GM04503 (cell line): ENCODE results near the gene CACNG6.
A peak's percentile ranks its signal among the peaks of the same experiment; 100 is the strongest.
"Not testable (repeated sequence)": the region's sequence is repeated elsewhere in the genome, so short reads cannot be mapped to it uniquely, and the experiment has no call there.

Experiments used
- DNase-seq: peaks from one replicate; pipeline ENCODE4 v3.0.0-alpha.2; 2012; ENCODE audit warnings: low read depth

Gene CACNG6

GRCh38 chr19:54002495-54003315 lies 11.3 kb downstream of the CACNG6 start:
- DNase-seq, result no peak

DNA sequence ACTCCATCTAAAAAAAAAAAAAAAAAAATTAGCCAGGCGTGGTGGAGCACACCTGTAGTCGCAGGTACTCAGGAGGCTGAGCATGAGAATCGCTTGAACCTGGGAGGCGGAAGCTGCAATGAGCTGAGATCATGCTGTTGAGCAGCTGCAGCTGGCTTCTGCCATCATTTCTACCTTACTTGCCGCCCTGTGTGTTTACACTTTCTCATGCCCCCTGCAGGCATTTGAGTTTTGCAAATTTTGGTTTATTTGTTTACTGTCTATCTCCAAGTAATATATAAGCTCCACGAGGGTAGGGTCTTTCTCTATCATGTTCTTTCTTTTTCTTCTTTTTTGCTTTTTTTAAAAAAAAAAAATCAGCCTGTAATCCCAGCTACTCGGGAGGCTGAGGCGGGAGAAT lies 18.0 kb downstream of the CACNG6 start:
- DNase-seq, result no peak

DNA sequence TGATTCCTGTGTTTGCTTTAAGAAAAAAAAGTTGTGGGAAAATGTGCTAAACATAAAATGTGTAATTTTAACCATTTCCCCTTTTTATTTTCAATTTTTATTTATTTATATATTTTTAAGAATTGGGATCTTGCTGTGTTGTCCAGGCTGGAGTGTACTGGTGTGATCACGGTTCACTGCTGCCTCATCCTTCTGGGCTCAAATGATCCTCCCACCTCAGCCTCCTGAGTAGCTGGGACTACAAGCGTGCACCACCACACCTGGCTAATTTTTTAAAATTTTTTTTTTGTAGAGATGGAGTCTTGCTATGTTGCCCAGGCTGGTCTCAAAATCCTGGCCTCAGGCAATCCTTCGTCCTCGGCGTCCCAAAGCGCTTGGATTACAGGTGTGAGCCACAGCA lies 19.0 kb downstream of the CACNG6 start:
- DNase-seq, result no peak

DNA sequence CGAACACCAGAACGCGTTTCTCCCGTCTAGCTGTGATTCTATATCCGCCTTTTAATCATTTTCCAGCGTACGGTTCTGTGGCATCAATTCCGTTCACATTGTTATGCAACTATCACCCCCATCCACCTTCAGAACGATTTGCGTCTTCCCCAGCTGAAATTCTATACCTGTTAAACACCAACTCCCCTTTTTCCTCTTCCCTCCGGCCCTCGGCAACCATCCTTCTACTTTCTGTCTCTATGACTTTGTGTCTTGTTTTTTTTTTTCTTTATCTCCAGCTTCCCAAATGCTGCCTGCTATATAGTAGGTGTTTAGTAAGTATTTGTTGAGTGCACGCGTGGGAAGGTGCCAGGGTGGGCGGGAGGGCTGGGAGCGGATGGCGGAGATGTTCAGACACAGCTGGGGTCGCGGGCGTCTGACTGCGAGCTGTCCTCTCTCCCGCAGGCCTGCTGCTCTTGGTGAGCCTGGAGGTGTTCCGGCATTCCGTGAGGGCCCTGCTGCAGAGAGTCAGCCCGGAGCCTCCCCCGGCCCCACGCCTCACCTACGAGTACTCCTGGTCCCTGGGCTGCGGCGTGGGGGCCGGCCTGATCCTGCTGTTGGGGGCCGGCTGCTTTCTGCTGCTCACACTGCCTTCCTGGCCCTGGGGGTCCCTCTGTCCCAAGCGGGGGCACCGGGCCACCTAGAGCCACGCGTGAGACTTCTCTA lies 20.2 kb downstream of the CACNG6 start:
- DNase-seq, result no peak

GRCh38 chr19:54013866-54014265 lies 22.4 kb downstream of the CACNG6 start:
- no peak for DNase-seq

- DNase-seq, result no peak
Observed at GRCh38 chr19:54014920-54015560, 23.6 kb downstream of the CACNG6 start.

DNA sequence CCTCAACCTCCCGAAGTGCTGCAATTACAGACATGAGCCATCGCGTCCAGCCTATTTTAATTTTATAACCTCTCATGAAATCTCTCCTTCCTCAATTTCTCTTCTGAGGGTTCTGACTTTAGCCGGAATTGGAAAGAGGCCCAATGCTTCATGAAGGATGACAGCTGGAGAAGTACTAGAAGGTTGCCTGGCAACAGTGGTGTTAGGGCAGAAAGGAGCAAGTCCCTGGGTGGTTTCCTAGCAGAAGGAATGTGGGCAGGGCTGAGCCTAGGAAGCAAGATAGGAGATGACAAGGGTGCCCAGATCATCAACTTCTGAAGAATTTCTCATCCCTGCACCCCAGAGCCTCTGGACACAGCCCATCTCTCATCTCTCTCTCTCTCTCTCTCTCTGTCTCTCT lies 25.8 kb downstream of the CACNG6 start:
- DNase-seq, result no peak

DNA sequence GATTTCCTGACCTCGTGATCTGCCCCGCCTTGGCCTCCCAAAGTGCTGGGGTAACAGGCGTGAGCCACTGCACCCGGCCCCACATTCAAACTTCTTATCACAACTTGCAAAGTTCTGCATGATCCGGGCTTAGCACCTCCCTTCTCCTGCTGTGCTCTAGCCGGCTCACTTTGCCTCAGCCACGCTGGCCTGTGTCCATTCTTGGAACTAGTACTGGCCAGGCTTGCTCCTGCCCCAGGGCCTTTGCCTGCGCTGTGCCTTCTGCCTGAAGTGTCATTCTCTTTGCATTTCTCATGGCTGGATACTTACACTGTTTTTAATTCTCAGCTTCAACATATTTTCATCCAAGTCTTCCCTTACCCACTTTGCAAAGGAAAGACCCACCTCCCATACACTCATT lies 29.9 kb downstream of the CACNG6 start:
- no peak for DNase-seq

DNA sequence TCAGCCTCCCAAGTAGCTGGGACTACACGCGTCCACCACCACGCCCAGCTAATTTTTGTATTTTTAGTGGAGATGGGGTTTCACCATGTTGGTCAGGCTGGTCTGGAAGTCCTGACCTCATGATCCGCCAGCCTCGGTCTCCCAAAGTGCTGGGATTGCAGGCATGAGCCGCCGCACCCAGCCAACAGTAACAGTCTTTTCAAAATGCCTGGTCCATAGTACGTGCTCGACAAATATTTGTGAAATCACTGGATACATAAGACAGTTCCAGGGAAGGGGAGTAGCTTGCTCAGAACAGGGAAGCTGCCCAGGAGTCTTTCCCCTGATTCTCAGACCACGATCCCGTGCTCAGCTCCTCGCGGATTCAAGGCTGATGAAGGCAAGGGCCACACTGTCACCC lies 30.5 kb downstream of the CACNG6 start:
- no peak for DNase-seq

GRCh38 chr19:54023191-54023590 lies 31.8 kb downstream of the CACNG6 start:
- DNase-seq, result no peak

- DNase-seq, result no peak
Observed at GRCh38 chr19:54024660-54025059, 33.2 kb downstream of the CACNG6 start.

GRCh38 chr19:54026656-54027055 lies 35.2 kb downstream of the CACNG6 start:
- DNase-seq, result no peak

DNA sequence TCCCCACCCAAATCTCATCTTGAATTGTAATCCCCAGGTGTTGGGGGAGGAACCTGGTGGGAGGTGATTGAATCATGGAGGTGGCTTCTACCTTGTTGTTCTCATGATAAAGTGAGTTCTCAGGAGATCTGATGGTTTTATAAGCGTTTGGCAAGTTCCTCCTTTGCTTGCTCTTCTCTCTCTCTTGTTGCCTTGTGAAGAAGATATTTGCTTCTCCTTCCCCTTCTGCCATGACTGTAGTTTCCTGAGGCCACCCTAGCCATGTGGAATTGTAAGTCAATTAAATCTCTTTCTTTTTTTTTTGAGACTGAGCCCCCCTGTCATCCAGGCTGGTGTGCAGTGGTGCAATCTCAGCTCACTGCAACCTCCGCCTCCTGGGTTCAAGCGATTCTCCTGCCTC lies 37.9 kb downstream of the CACNG6 start:
- DNase-seq, result no peak

GRCh38 chr19:54029930-54030490 lies 38.6 kb downstream of the CACNG6 start:
- no peak for DNase-seq

GRCh38 chr19:54030895-54031586 lies 39.6 kb downstream of the CACNG6 start:
- DNase-seq, result no peak

DNA sequence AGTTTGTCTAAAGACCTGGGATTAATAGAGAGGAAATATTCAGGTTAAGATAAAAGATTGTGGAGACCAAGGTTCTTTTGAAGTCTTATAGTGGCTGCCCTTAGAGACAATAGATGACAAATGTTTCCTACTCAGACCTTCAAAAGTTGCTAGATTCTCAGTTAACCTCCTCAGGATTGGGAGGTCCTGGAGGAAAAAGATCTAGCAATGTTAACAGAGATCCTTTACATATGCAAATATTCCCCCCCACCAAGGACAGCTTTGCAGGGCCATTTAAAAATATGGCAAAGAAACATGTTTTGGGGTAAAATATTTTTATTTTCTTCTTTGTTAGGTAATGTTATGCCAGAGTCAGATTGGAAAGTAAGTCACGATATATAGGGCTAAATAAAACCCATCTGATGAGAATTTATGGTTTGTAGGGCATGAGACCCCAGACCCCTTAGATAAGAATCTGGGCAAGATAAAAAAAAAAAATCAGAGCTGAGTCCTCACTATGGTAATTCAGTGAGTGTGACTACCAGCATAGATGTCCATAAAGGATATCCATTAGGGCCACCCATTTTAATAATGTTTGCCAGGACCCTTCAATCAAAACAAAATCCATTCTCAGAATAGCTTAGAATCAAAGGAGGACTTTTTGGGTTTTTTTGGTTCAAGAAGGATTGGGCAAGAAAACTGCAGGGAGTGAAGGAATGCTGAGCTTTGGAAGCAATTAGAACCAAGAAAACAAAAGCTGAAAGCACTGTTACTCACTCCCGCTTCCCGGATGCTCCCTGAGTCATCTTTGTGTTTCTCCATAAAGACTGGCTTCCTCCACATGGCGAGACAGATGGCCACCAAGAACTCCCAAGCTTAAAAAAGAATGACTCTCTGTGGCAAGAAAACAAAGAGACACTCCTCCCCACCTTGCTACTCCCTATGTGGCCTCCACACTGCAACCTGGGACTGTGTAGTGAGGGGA lies 44.1 kb downstream of the CACNG6 start:
- peak; percentile 83 for DNase-seq

DNA sequence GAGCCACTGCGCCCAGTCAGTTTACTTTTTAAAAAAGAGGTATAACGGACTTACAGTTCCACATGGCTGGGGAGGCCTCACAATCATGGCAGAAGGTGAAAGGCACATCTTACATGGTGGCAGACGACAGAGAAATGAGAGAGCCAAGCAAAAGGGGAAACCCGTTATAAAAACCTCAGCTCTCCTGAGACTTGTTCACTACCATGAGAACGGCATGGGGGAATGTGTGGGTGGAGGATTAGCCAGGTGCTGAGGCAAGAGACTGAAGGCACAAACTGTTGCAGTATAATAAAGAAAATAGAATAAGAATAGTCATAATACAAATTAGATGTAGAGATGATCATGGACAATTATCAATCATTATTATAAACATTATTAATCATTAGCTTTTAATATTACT lies 45.1 kb downstream of the CACNG6 start:
- DNase-seq, result not testable (repeated sequence)

DNA sequence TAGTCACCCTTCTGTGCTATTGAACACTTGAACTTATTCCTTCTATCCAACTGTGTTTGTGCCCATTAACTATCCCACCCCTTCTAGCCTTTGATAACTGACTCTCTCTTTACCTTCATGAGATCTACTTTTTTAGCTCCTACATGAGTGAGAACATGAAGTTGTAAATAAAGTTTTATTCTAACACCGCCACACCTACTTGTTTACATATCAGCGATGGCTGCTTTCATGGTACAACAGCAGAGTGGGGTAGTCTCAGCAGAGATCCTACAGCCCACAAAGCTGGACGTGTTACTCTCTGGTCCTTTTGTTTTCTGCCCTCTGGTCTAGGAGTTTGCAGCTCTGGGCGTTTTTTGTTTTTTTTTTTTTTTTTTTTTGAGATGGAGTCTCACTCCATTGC lies 48.6 kb downstream of the CACNG6 start:
- DNase-seq, result no peak

GRCh38 chr19:54041969-54042606 lies 50.7 kb downstream of the CACNG6 start:
- DNase-seq, result no peak

DNA sequence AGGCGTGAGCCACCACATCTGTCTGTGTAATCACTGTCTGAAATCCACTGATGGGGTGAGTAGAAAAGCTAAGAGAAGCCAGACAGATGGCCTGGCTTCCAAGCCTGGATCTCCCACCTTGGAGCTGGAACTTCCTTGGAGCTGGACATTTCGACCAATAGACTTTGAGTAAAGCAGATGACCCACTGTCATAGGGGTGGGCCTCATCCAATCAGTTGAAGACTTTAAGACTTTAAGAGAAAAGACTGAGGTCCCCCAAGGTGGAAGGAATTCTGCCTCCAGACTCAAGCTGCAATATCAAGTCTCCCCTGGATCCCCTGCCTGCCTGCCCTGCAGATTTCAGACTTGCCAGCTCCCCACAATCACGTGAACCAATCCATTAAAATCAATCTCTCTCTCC lies 51.6 kb downstream of the CACNG6 start:
- DNase-seq, result no peak

DNA sequence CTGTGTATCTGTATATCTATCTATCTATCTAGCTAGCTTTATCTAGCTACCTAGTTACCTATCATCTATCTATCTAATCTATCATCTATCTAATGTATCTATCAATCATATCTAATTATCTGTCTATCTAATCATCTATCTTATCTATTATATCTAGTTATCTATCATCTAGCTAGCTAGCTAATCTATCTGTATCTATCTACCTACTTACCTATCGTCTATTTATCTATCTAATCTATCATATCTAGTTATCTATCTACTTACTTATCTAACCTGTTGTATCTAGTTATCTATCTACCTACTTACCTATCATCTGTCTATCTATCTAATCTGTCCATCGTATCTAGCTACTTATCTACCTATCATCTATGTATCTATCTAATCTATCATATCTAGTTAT lies 54.3 kb downstream of the CACNG6 start:
- no peak for DNase-seq
